H1 (cell line): ENCODE measurements around the gene BTG2. TPM values are rescaled to one million over a fixed set of nuclear protein-coding genes. Genes with fewer than 3 reads are reported as not detected.

Experiments
- ASH2L ChIP-seq: fragments of 200-600, 300-600 bp; sonication (generic); IDR thresholded peaks from one replicate; pipeline ENCODE4 v1.7.1; 2017; ENCODE audit warnings: low read length
- BCL11A ChIP-seq, 2 experiments: IDR thresholded peaks; one replicate each; pipeline ENCODE4 v1.6.1; 2011; ENCODE audit warnings: low read depth in 2 of 2, low read length in 2 of 2, mild to moderate bottlenecking in 2 of 2
- CBX5 ChIP-seq: fragments of 300-800, 300-1000 bp; sonication (generic); IDR thresholded peaks from 2 replicates; pipeline ENCODE4 v1.7.1; 2016; ENCODE audit warnings: antibody characterized with exemption, low read length, low read depth
- CHD7 ChIP-seq: fragments of 300-600 bp; sonication (generic); IDR thresholded peaks from 2 replicates; pipeline ENCODE4 v1.7.1; 2012; ENCODE audit warnings: low read length, moderate library complexity, mild to moderate bottlenecking, inconsistent platforms; ENCODE audit not compliant: insufficient replicate concordance
- CTBP2 ChIP-seq: IDR thresholded peaks from 2 replicates; pipeline ENCODE4 v1.7.0; 2011; ENCODE audit warnings: borderline replicate concordance, mild to moderate bottlenecking, moderate library complexity, mixed read lengths, low read length; ENCODE audit not compliant: insufficient read depth, insufficient read length
- GABPA ChIP-seq: IDR thresholded peaks from 2 replicates; pipeline ENCODE4 v1.6.1; 2011; ENCODE audit warnings: mild to moderate bottlenecking, low read length, moderate library complexity, borderline replicate concordance; ENCODE audit not compliant: insufficient read depth
- KDM1A ChIP-seq: fragments of 200-600, 300-600 bp; sonication (generic); IDR thresholded peaks from 2 replicates; pipeline ENCODE4 v1.7.1; 2016; ENCODE audit warnings: mild to moderate bottlenecking, low read length, borderline replicate concordance
- SIRT6 ChIP-seq: IDR thresholded peaks from one replicate; pipeline ENCODE4 v1.7.1; 2012; ENCODE audit warnings: low read length, inconsistent platforms
- SIX5 ChIP-seq: IDR thresholded peaks from 2 replicates; pipeline ENCODE4 v1.6.1; 2011; ENCODE audit warnings: mild to moderate bottlenecking, low read depth, low read length
- SP1 ChIP-seq: IDR thresholded peaks from 2 replicates; pipeline ENCODE4 v1.6.1; 2011; ENCODE audit warnings: low read depth, low read length
- SP2 ChIP-seq: IDR thresholded peaks from 2 replicates; pipeline ENCODE4 v1.6.1; 2012; ENCODE audit warnings: mild to moderate bottlenecking, low read length, inconsistent platforms
- polyA plus RNA-seq, 7 experiments: library from polyadenylated mRNA; depleted of rRNA in 3 of 7; stranded (reverse) in 5 of 7; unstranded in 2 of 7; fragments of >200 nt in 5 of 7; fragments of 200-250 nt in 2 of 7; gene quantifications; 1 replicate in 5 of 7; 2 replicates in 1 of 7; 4 replicates in 1 of 7; pipeline versions ENCODE4 v1.2.1 to v1.2.3, GENCODE V29; 2011 to 2013; ENCODE audit warnings: missing spikeins in 2 of 7, mixed read lengths in 2 of 7
- total RNA-seq: library from RNA; stranded (reverse); fragmentation: NEBNext Ultra II Directional; extraction: Animal tissue kit (Norgen Biotek cat#: 25700); gene quantifications from 2 replicates; pipeline ENCODE4 v1.2.1, GENCODE V29; 2021

Gene BTG2
- total and polyA plus RNA-seq, 2 of the 8 experiments (the other 6 are each of a cell fraction or from before 2014, with no cell fraction given), result 4.8 to 11.0 TPM

- no peak for TF ChIP-seq CHD7
- TF ChIP-seq BCL11A (IDR thresholded peaks at IDR 0.05; ENCODE audit: low read depth in 2 of 2, low read length in 2 of 2), result no peak
- TF ChIP-seq SP1, result peak; percentile 50
- no peak for TF ChIP-seq CBX5
- 0 out of 2 replicates have a peak, but pooled peaks have one; percentile 11 for TF ChIP-seq KDM1A
- TF ChIP-seq ASH2L, result peak; percentile 38
- no peak for TF ChIP-seq SIRT6
- TF ChIP-seq SIX5, result no peak
- no peak for TF ChIP-seq CTBP2
- TF ChIP-seq GABPA, result no peak
- TF ChIP-seq SP2, result no peak
Measured at GRCh38 chr1:203290261-203291089, 14.8 kb upstream of the BTG2 start (continued).
